NCI-H524 (cell line): Measurements from ENCODE around the gene RAC2.
A peak's percentile ranks its signal among the peaks of the same experiment; 100 is the strongest.
"Not testable (repeated sequence)": the region's sequence is repeated elsewhere in the genome, so short reads cannot be mapped to it uniquely, and the experiment has no call there.

Experiments used
- DNase-seq, 2 experiments: peaks; one replicate each; lab custom pipeline; 2025; lab: John Stamatoyannopoulos, UW

RAC2 gene

DNA sequence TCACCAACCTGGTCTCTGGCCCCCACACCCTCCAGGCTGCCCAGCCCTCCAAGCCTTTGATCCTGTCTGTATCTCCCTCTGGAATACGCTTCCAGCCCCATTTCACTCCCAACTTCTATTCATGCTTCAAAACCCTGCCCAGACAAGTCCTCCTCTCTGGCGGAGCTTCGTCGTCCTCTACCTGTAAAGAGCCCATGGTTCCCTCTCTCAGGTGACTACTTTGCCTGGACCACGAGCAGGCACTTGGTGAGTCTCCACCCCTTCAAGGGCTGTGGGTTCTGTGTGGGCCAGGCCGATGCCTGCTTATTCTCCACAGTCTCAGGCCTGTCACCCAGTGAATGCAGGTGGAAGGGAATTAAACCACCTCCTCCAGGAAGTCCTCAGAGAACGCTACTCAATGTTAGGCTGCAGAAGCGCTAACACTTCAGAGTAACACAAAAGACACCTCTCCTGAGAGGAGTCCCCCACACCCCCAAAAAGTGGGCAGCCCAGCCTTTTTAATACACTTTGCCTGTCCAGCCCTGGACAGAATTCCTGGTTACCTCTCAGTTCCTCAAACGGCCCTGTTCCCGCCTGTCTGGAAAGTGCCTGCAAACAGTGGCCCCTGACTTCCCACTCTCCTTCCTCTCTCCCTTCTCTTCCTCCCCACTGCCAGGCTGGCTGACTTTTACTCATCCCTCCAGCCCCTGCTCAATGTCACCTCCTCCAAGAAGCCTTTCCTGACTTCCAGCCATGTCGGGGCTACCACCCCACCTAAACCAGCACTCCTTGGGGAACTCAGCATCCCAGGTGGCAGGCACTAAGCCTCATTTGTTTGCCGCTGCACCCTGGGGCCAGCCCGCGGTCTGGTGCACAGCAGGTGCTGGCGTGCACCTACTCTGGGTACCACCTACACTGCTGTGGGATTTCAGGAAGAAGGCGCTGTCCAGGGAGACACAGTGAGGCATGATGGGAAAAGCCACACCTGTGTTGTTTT, 9.0 kb downstream of the RAC2 start:
- DNase-seq: no peak

DNA sequence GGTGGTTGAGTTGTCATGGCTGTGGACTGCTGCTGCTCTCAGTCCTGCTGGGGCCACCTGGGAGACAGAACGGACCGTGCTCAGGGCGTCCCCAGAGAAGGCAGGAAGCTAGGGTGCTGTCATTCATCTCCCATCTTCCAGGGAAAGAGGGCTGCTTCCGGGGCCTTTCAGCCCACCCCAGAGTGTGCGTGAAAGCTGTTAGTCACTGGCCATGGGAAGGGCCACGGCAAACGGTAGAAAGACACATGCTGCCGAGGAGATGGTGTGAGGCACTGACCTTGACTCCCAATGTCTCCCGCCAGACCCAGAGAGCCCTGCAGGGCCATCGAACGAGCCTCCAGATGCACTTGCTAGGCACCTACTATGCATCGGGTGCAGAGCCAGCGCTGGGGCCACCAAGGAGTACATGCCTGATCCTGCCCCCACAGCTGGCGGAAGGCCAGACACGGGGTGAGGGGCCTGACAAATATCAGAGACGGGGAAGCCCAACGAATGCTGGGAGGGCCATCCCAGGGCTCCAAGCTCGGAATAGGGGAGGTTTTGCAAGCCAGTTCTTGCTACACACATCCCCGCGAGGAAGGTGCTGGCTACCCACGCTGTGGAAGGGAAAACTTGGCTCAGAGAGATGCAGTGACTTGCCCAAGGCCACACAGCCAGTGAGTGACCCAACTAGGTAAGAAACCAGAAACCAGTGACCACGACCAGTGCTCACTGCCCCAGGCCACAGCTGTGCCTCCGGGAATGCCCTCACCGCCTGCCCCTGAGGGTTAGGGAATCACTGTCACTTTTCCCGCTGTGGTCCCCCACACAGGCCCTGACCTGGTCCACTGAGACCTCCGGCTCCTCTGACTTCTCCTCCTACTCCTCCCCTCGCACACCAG, 10.1 kb downstream of the RAC2 start:
- DNase-seq: peak in 1 of 2 experiments; percentile 6

DNA sequence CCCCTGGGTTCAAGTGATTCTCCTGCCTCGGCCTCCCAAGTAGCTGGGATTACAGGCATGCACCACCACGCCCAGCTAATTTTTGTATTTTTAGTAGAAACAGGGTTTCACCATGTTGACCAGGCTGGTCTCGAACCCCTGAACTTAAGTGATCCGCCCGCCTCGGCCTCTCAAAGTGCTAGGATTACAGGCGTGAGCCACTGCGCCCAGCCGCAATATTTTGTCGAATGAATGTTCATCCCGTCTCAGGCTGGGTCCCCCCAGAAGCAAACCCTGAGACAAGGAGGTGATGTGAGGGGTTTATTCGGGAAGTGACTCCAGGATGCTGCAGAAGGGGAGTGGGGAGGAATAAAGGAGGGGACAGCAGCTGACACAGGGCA, 10.7 kb downstream of the RAC2 start:
- not testable (repeated sequence) for DNase-seq

DNA sequence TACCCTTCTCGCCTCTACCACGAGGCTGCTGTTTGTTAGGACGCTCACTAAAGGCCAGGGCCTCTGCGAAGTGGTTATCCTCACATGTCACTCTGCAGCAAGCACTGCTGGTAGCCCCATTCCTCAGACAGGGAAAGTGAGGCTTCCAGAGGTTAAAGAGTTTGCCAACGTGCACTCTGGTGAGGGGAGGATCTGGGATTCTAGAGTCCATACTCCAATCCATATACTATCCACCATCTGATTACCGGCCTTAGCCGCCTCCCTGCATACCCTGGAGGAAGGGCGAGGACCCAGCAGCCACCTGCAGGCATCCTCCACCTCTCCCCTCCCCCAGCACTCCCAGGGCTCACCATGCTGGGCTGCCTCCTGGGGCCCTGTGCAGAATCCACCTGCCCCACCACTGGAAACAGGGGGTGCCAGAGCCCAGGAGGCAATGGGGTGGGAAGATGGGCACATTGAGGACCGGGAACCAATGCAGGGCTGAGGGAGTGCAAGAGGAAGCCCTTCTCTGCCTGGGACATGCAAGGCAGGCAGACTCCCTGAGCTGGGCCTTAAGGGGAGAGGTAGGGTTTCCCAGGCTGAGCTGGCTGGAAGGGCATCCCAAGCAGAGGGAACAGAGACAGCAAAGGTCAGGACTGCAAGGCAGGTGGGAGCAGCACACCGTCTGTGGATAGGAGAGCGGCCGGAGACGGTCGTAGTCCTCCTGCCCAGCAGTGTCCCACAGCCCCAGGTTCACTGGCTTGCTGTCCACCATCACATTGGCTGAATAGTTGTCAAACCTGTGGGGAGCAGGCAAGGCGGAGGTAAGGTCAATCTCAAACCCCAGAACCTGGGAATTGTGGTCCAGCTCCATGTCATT, 11.7 kb downstream of the RAC2 start:
- DNase-seq: no peak

DNA sequence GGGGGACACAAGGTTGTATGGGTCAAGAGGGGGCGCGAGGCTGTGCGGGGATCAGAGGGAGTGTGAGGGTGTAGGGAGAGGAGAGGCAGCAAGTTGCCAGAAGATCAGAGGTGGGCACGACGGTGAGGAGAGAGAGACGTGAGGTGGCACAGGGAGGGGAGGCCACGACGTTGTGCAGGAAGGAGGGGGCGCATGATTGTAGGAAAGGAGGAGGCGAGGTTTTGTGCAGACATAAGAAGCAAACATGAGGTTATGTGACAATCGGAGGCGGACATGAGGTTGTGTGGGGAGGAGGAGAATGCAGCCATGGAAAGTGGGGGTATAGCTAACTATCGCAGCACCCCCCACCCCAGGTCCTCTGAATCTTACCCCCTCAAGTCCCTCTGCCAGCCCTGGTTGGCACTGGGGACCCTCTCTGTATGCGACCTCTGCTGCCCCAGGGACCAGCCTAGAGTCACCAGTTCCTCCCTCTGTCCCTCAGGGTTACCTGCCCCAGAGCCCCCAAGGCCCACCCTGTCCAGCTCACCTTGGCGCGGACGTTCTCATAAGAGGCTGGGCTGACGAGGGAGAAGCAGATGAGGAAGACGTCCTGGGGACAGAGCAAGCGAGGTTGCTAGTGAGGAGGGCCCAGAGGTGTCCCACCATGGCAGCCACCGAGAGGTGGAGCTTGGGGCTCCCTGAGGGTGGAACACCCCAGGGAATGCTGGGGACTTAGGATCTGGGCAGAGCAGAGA, 12.5 kb downstream of the RAC2 start:
- DNase-seq: no peak

DNA sequence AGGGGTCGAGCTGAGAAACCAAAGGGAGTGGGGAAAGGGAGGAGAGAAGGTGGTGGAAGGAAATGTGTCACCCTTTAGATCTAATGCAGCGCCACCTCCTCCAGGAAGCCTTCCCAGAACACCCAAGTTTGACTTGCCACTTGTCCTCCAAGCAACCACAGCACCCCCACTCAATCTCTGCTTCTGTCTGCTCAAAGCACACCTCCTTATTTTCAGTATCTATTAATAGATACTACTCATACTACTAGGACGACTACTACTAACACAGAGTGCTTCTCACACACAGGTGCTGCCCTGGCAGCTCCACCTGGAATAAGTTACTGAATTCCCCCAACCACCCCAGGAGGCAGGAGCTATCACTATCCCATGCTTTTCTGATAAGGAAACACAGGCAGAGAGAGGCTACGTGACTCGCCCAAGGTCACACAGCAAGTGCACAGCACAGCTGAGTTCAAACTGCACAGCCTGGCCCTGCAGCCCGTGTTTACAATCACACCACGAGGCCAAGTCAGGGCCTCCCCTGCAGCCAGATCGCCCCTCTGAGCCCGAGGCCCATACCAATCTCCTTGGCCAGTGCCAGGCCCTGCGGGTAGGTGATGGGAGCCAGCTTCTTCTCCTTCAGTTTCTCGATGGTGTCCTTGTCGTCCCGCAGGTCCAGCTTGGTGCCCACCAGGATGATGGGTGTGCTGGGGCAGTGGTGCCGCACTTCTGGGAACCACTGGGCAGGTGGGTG, 13.2 kb downstream of the RAC2 start:
- DNase-seq: no peak

DNA sequence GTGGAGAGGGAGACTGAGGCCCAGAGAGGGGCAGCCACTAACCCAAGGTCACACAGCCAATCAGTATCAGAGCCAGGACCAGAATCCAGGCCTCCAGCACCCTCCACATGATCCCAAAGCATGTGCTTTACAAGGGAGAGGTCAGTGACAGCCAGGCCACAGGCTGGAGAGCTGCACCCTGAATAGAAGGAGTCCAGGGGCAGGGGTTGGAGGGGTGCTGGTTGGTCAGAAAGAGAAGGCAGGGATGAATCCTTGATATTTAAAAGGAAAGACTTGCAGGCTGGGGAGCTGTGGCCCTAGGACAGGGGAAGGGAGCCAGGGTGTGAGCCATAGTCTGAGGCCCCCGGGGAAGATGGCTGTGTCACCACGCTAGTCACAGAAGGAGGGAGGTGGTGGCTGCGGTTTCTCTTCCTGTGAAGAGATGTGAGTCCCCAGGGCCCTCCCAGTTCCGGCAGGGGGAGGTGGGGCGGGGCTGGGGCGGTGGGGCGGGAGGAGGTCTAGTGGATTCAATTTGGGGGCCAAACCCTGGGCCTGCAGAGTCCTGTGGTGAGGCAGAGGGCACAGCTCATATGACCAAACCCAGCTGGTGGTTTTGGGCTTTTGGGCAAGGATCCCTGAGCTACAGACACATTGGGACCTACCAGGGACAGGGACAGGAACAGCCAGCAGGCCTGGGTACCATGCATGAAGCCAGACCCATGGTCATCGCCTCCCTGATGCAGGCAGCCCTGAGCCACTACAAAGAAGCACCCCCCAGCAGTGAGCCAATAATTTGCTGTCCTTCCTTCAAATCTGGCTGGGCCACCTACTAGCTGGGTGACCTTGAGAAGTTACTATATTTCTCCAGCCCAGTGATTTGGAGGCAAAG, 14.0 kb downstream of the RAC2 start:
- no peak for DNase-seq

DNA sequence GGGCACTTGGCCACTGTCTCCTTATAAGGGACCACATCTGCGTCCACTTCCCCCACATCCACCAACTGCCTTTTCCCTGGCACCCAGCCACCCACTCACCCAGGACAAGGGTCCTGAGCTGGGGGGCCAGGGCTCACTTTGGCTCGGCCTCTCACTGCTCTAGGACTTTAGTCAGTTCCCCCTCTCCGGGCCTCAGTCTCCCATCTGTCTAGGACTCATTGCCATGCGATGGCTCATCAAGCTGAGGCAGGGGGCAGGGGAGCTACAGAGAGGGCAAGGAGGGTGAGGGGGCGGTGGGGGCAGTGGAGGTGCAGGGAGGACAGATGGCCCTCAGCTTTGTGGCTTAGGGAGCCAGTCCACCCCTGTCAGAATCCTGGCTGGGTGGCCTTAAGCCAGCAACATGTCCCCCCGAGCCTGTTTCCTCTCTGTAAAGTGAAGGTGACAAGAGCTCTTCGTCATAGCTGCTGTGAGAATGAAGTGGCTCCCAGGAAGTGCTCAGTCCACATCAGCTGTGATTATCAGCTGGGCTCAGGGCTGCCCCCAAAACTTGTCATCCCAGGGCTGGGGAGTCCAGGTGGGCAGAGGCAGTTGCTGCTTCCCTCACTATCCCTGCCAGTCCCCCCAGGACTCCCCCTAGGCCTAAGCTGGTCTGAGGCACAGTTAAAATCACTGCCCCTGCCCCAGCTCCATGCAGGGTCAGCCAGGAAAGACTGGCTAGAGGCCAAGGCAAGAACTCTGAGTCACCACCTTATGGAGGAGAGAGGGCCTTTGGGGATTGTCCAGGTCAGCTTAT, 14.9 kb downstream of the RAC2 start:
- peak in 1 of 2 experiments; percentile 16 for DNase-seq

DNA sequence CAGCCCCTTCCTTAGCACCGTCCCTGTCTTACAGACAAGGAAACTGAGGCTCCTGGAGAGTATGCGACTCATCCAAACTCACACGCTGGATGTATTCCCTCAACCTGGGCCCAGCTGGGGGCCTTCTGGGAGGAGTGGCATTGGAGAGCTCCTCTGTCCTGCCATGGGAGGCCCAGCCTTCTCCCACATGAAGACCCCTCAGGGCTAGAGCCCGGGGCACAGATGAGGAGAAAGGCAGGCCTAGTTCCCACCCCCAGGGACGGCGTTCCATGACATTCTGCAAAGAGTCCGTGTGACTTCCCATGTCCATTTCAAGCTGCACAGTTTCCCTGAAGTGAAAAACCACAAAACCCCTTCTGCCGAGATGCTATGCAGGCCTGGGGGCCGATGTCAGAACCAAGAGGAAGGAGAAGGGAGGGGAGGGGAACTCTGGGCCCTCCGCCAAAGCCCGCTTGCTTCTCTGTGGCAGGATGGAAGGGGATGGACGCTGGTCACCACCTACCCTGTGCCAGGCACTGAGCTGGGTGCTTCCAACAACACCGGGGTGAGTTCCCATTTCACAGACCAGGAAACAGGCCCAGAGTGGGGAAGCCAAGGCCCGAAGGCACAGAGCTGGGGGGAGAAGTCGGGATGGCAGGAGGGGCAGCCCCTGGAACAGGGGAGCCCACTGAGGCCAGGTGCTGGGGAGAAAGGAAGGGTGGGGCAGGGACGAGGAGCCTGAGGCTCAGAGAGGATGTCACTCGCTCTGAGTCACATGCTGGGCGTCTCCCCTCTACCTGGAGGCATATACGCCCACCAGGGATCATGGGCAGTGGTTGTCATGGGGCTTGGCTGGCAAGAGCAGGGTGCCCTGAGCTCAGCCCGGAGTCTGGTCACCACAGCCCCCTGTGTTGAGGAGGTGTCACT, 15.7 kb downstream of the RAC2 start:
- no peak for DNase-seq

DNA sequence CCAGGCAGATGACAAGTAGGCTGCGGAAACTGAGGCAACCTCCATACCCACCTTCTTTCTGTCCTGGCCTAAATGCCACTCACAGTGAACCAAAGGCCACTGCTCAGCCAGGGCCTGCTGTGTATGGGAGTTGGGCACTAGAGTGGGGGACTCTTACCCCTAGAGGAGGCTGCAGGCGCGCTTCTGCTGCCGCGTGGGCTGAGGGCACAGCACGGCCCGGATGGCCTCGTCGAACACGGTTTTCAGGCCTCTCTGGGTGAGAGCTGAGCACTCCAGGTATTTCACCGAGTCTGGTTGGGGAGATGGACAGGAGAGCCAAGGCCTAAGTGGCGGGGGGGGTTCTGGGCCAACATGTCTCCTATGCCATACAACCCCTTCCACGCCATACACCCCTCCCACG, 17.6 kb downstream of the RAC2 start:
- no peak for DNase-seq

DNA sequence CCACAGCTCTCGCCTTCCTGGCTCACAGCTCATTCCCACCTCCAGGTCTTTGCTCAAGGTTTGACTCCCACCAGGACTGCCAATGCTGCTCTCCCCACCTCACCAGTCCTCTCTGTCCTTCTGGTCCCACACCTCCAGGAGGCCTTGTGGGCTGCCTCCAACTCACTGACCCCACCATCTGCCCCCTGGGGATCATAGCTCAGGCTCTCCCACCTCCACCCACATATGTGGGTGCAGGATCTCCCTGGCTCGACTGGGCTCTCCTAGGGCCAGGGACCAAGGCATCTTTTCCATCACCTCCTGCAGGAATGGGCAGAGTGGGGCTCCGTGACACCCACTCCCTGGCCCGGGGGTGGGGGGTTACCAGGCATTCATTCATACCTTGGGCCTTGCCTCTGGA, 18.0 kb downstream of the RAC2 start:
- no peak for DNase-seq

DNA sequence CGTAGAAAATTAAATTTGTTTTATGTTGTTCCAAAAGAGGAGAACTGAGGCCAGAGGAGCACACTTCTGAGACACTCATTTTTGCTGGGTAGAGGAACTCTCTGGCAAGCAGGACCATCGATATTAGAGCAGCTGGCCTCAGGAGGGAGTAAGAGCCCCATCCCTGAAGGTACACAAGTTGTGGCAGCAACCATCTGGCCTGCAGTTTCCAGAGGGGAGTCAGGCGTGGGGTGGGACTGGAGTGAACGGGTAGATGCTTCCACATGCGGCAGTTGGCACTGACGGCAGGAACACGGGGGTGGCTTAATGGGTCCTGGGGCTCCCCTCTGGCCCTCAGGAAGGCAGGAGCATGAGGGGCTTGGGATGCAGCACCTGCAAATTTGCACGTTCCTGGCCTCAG, 18.6 kb downstream of the RAC2 start:
- DNase-seq: peak; percentile 72 to 90

DNA sequence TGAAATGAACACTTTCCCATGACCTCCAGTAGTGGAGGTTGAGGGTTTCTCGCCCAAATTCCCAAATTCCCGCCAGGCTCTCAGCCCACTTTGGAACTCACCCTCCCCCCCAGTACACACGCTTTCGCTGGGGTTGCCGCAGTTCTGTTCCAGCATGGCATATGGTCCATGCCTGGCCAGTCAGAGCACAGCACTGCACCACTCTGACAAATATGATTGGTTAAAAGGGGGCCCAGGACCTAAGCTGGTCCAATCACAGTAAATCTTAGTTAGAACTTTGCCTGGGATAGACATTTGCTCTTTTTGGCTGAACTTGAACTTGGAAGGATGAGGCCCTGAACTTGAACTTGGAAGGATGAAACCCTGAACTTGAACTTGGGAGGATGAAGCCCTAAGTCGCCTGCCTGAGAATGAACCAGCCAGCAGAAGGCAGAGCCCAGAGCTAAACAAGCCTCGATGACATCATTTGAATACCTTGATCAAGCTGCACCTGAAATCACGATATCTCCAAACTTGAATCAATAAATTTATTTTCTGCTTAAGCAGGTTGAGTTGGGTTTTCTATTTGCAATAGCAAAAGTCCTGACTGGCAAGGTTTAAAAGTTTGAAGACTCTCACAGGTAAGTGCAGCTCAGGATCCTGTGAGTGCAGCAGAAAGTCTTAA, 19.2 kb downstream of the RAC2 start:
- DNase-seq: peak in 1 of 2 experiments; percentile 36

DNA sequence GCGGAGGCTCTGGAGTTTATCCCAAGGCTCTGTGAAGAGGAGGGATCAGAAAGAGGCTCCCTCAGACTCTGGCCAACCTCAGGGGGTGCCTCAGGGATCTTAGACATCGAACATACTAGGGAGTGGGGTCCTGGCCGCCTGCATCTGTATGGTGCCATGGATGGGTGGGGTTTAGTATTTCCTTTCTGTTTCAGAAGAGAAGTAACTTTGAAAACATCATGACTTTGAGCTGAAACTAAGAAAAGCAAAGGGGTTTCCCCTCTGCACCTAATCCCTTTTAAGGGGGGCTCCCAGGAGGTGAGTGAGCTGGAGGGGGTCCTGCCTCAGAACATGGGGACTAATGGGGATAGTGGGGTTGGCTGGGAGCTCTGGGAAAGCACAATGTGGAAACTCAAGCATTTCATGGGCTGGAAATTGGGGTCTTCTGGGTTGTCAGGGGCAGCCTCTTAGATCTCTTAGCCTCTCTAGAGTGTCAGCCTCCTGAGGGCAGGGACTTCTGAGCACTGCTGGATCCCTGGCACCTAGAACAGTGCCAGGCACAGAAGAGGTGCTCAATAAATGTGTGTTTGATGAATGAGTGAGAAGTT, 20.0 kb downstream of the RAC2 start:
- DNase-seq: no peak

DNA sequence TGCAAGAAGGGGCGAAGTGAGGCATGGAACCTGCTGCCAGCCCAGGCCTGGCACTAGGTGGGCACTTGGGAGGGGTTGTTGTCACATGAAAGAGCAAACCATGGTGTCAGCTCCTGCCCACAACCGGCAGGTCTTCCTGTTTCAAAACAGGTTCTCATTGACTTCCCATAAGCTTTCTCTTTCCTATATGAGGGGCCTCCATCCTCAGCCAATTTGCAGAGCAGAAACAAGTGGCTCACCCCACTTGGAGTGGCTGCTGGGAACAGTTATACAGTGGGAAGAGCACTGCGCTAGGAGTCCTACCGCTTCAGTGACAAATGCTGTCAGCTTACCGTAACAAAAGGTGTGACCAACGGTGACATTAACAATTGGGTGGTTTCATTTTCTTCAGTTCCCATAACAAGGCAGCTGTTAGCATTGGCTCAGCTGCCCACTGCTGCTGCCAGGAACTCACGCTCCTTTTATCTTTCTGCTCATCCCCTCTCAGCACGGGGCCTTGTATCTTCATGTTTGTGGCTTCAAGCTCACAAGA, 21.6 kb downstream of the RAC2 start:
- no peak for DNase-seq
